ENCODE data around the gene MYH14. TPM values are rescaled to one million over a fixed set of nuclear protein-coding genes. Genes with fewer than 3 reads are reported as not detected.

The MYH14 gene
- total and polyA plus RNA-seq, 9 of the 15 experiments (the other 6 are each of a cell fraction or from before 2014, with no cell fraction given): 0.04 to 0.86 (median 0.19) TPM; not detected in 2

- TF ChIP-seq PML (IDR thresholded peaks at IDR 0.05; ENCODE audit: low read length) (no peak), CBX2 (IDR thresholded peaks at IDR 0.05; ENCODE audit: insufficient read depth, low read length, poor library complexity, severe bottlenecking) (no peak), ARID4B (CRISPR knock-in tag; IDR thresholded peaks at IDR 0.05) (no peak), POLR2B (IDR thresholded peaks at IDR 0.05; ENCODE audit: low read depth, partially characterized antibody) (no peak), CBX5 (IDR thresholded peaks at IDR 0.05; ENCODE audit: borderline replicate concordance, low read depth) (no peak), GABPB2 (CRISPR knock-in tag; conservative IDR thresholded peaks at IDR 0.05) (no peak), RB1 (IDR thresholded peaks at IDR 0.05; ENCODE audit: low read depth) (peak; percentile 45; the same call in 1 of the 2 replicates), ATF1 (CRISPR knock-in tag; IDR thresholded peaks at IDR 0.05) (no peak), ATF1 (tag; IDR thresholded peaks at IDR 0.05) (peak; percentile 32; the same call in 1 of the 2 replicates), NCOA1 (IDR thresholded peaks at IDR 0.05; ENCODE audit: low read depth) (no peak), KHSRP (IDR thresholded peaks at IDR 0.05) (no peak), ARID2 (IDR thresholded peaks at IDR 0.05) (0 out of 2 replicates have a peak, but pooled peaks have one; percentile 51), KDM1A (IDR thresholded peaks at IDR 0.05) (0 out of 4 replicates have a peak, but pooled peaks of 1 of the 2 experiments have one; percentile 26), ZNF764 (CRISPR knock-in tag; IDR thresholded peaks at IDR 0.05; ENCODE audit: low read depth) (no peak), HDAC6 (IDR thresholded peaks at IDR 0.05; ENCODE audit: low read depth, low read length) (no peak), ZNF507 (tag; conservative IDR thresholded peaks at IDR 0.05) (no peak), POLR3G (IDR thresholded peaks at IDR 0.05; ENCODE audit: extremely low read depth, insufficient read length, insufficient replicate concordance) (no peak), ZNF143 (CRISPR knock-in tag; IDR thresholded peaks at IDR 0.05) (no peak), SMC3 (conservative IDR thresholded peaks at IDR 0.05; ENCODE audit: insufficient read depth, low read depth, low read length) (peak; percentile 64), CBX3 (IDR thresholded peaks at IDR 0.05; ENCODE audit: borderline replicate concordance in 1 of 2, low read length in 2 of 2) (0 out of 3 replicates have a peak, but pooled peaks of 1 of the 2 experiments have one; percentile 38), POLR2H (tag; IDR thresholded peaks at IDR 0.05; ENCODE audit: low read depth) (no peak), E2F6 (IDR thresholded peaks at IDR 0.05; ENCODE audit: borderline replicate concordance in 1 of 2, extremely low read depth in 1 of 2, insufficient read depth in 1 of 2, insufficient read length in 1 of 2, low read depth in 1 of 2, low read length in 1 of 2, poor library complexity in 1 of 2, severe bottlenecking in 1 of 2) (no peak), MYC (IDR thresholded peaks at IDR 0.05; ENCODE audit: low read depth, low read length) (no peak), MYC (CRISPR knock-in tag; IDR thresholded peaks at IDR 0.05; ENCODE audit: borderline replicate concordance, low read depth) (no peak), PHF20 (IDR thresholded peaks at IDR 0.05; ENCODE audit: partially characterized antibody) (no peak)
Measured at GRCh38 chr19:50258918-50259372, 55.5 kb downstream of the MYH14 start (continued).

Data from K562 (cell line).